HCT116 (cell line): ENCODE results near the gene H3-3A. TPM values are rescaled to one million over a fixed set of nuclear protein-coding genes. Genes with fewer than 3 reads are reported as not detected.

Experiments used
- ATAC-seq: fragments of 200-7000 bp; cut with Tn5 transposase; 2 replicates; pipeline ENCODE4 v1.9.1; 2020; ENCODE audit warnings: mild to moderate bottlenecking, moderate library complexity
- BruUV-seq: library from RNA; stranded (reverse); fragments of 400-500 nt; replicated peaks from 2 replicates; lab custom pipeline; 2021; lab: Mats Ljungman, UMichigan
- CTCF ChIA-PET: fragments of 300-600 bp; sonication (Branson Sonifier 250); formaldehyde crosslinking; loops from one replicate; lab custom pipeline; 2021; ENCODE audit warnings: antibody characterized with exemption; lab: Charles Lee
- POLR2A ChIA-PET: fragments of 300-600, 350-600 bp; sonication (Branson Sonifier 250); formaldehyde crosslinking; loops from one replicate; lab custom pipeline; 2021; ENCODE audit warnings: antibody characterized with exemption; lab: Charles Lee
- RAD21 ChIA-PET, 2 experiments: fragments of 300-600 bp; sonication (Branson Sonifier 250); formaldehyde crosslinking; loops; one replicate each; lab custom pipeline; 2023; ENCODE audit warnings: low total read pairs in 2 of 2; ENCODE audit not compliant: uncharacterized antibody in 2 of 2, unreplicated experiment in 2 of 2, low non-redundant PET in 1 of 2; lab: Charles Lee
- DNase-seq: peaks from one replicate; pipeline ENCODE4 v3.0.0-alpha.2; 2010; ENCODE audit warnings: low read depth, low spot score
- H2AFZ ChIP-seq: fragments of 200-600 bp; shearing (Covaris generic), sonication (generic); 2 replicates; pipeline ENCODE4 v1.6.1; 2017; ENCODE audit warnings: low read depth, mixed run types, mixed read lengths, antibody characterized with exemption, low read length; ENCODE audit not compliant: poor library complexity, severe bottlenecking
- H3K27ac ChIP-seq: 2 replicates; pipeline ENCODE4 v1.5.1; 2012; ENCODE audit warnings: low read depth, low read length
- H3K27me3 ChIP-seq: fragments of 200-600 bp; sonication (generic); 2 replicates; pipeline ENCODE4 v1.6.1; 2016; ENCODE audit warnings: mixed run types, low read length, mixed read lengths; ENCODE audit not compliant: insufficient read depth
- H3K36me3 ChIP-seq, 2 experiments: fragments of 200-500 bp in 1 of 2; fragments of 200-600 bp in 1 of 2; sonication (Bioruptor generic) in 1 of 2; sonication (generic) in 1 of 2; 2 replicates each; pipeline versions ENCODE4 v1.5.1 to v1.6.1; 2014 to 2016; ENCODE audit warnings: low read length in 2 of 2, inconsistent platforms in 1 of 2, mixed read lengths in 1 of 2, mixed run types in 1 of 2; ENCODE audit not compliant: insufficient read depth in 2 of 2, control insufficient read depth in 1 of 2
- H3K4me1 ChIP-seq, 2 experiments: fragments of 200-600 bp in 1 of 2; sonication (generic) in 1 of 2; 2 replicates each; pipeline versions ENCODE4 v1.5.1 to v1.6.1; 2012 to 2017; ENCODE audit warnings: low read length in 2 of 2, inconsistent platforms in 1 of 2, mild to moderate bottlenecking in 1 of 2, mixed read lengths in 1 of 2, mixed run types in 1 of 2, moderate library complexity in 1 of 2; ENCODE audit not compliant: insufficient read depth in 2 of 2, control insufficient read depth in 1 of 2
- H3K4me2 ChIP-seq: fragments of 200-600 bp; sonication (generic); 2 replicates; pipeline ENCODE4 v1.6.1; 2017; ENCODE audit warnings: mixed run types, low read length, mixed read lengths
- H3K4me3 ChIP-seq, 2 experiments: fragments of 200-600 bp in 1 of 2; sonication (generic) in 1 of 2; replicated peaks in 1 of 2; 2 replicates each; pipeline ENCODE4 v1.5.1; 2011 to 2016; ENCODE audit warnings: low read length in 2 of 2, control low read depth in 1 of 2, low read depth in 1 of 2, mild to moderate bottlenecking in 1 of 2, mixed read lengths in 1 of 2, mixed run types in 1 of 2
- H3K79me2 ChIP-seq: fragments of 200-600 bp; sonication (generic); 2 replicates; pipeline ENCODE4 v1.6.1; 2017; ENCODE audit warnings: mild to moderate bottlenecking, mixed run types, low read length, moderate library complexity, mixed read lengths; ENCODE audit not compliant: insufficient read depth
- H3K9ac ChIP-seq: fragments of 200-600 bp; sonication (generic); 2 replicates; pipeline ENCODE4 v1.6.1; 2016; ENCODE audit warnings: low read length, mixed read lengths
- H3K9me2 ChIP-seq: fragments of 200-600 bp; sonication (generic), shearing (Covaris generic); 2 replicates; pipeline ENCODE4 v1.6.1; 2017; ENCODE audit warnings: mixed run types, mild to moderate bottlenecking, moderate library complexity; ENCODE audit not compliant: insufficient read depth
- H3K9me3 ChIP-seq, 2 experiments: fragments of 200-500 bp in 1 of 2; fragments of 200-600 bp in 1 of 2; sonication (Bioruptor generic) in 1 of 2; sonication (generic) in 1 of 2; 2 replicates each; pipeline ENCODE4 v1.6.1; 2014 to 2017; ENCODE audit warnings: low read length in 2 of 2, mixed read lengths in 2 of 2, inconsistent platforms in 1 of 2, low read depth in 1 of 2, mild to moderate bottlenecking in 1 of 2, mixed run types in 1 of 2, moderate library complexity in 1 of 2; ENCODE audit not compliant: control insufficient read depth in 1 of 2, insufficient read depth in 1 of 2
- H4K20me1 ChIP-seq: fragments of 200-600 bp; sonication (generic), shearing (Covaris generic); 2 replicates; pipeline ENCODE4 v1.6.1; 2017; ENCODE audit warnings: mixed run types, mild to moderate bottlenecking, moderate library complexity; ENCODE audit not compliant: insufficient read depth
- ATF3 ChIP-seq: IDR thresholded peaks from 2 replicates; pipeline ENCODE4 v1.6.1; 2012
- CBX3 ChIP-seq: IDR thresholded peaks from 2 replicates; pipeline ENCODE4 v1.6.1; 2012; ENCODE audit warnings: low read depth
- CEBPB ChIP-seq: IDR thresholded peaks from 2 replicates; pipeline ENCODE4 v1.6.1; 2012; ENCODE audit warnings: low read depth
- CTCF ChIP-seq, 3 experiments: fragments of 200-600 bp in 1 of 3; sonication (generic) in 1 of 3; IDR thresholded peaks in 2 of 3; conservative IDR thresholded peaks in 1 of 3; 2 replicates each; pipeline ENCODE4 v1.5.1; 2012 to 2017; ENCODE audit warnings: low read depth in 2 of 3, low read length in 2 of 3, antibody characterized with exemption in 1 of 3, borderline replicate concordance in 1 of 3, control low read depth in 1 of 3, mild to moderate bottlenecking in 1 of 3, mixed read lengths in 1 of 3, mixed run types in 1 of 3, moderate library complexity in 1 of 3; ENCODE audit not compliant: insufficient read depth in 1 of 3
- EZH2 ChIP-seq: fragments of 200-600 bp; sonication (generic); IDR thresholded peaks from 2 replicates; pipeline ENCODE4 v1.6.1; 2017; ENCODE audit warnings: antibody characterized with exemption, mixed run types
- EZH2phosphoT487 ChIP-seq: fragments of 200-600 bp; IDR thresholded peaks from 2 replicates; pipeline ENCODE4 v1.6.1; 2018; ENCODE audit warnings: antibody characterized with exemption, borderline replicate concordance
- FOSL1 ChIP-seq: IDR thresholded peaks from 2 replicates; pipeline ENCODE4 v1.6.1; 2012; ENCODE audit warnings: low read depth
- MAX ChIP-seq: IDR thresholded peaks from 2 replicates; pipeline ENCODE4 v1.6.1; 2012
- POLR2A ChIP-seq: IDR thresholded peaks from 2 replicates; pipeline ENCODE4 v1.7.0; 2011; ENCODE audit warnings: borderline replicate concordance; ENCODE audit not compliant: insufficient read depth, insufficient read length; ENCODE audit errors: extremely low read depth
- POLR2AphosphoS5 ChIP-seq: IDR thresholded peaks from 2 replicates; pipeline ENCODE4 v1.6.1; 2011; ENCODE audit warnings: mild to moderate bottlenecking, low read depth, low read length, moderate library complexity
- RAD21 ChIP-seq: IDR thresholded peaks from 2 replicates; pipeline ENCODE4 v1.6.1; 2012; ENCODE audit warnings: low read depth, mild to moderate bottlenecking
- REST ChIP-seq: IDR thresholded peaks from 2 replicates; pipeline ENCODE4 v1.6.1; 2012; ENCODE audit warnings: low read depth
- SIN3A ChIP-seq: IDR thresholded peaks from 2 replicates; pipeline ENCODE4 v1.6.1; 2012; ENCODE audit warnings: low read depth
- SP1 ChIP-seq: IDR thresholded peaks from 2 replicates; pipeline ENCODE4 v1.6.1; 2012; ENCODE audit warnings: low read depth
- SRF ChIP-seq: IDR thresholded peaks from 2 replicates; pipeline ENCODE4 v1.6.1; 2012; ENCODE audit warnings: low read depth
- YY1 ChIP-seq: IDR thresholded peaks from 2 replicates; pipeline ENCODE4 v1.6.1; 2011; ENCODE audit warnings: low read length, low read depth, moderate library complexity, mild to moderate bottlenecking; ENCODE audit not compliant: insufficient replicate concordance; ENCODE audit errors: extremely low read depth
- ZBTB33 ChIP-seq: IDR thresholded peaks from 2 replicates; pipeline ENCODE4 v1.6.1; 2011; ENCODE audit warnings: mild to moderate bottlenecking, low read length, moderate library complexity; ENCODE audit not compliant: insufficient replicate concordance; ENCODE audit errors: extremely low read depth
- intact Hi-C: fragments of 100-400 bp; cut with micrococcal nuclease; formaldehyde crosslinking; loops from 2 replicates; pipeline ENCODE4 v1.10.0; 2022
- total RNA-seq: library from RNA; stranded (reverse); gene quantifications from one replicate; pipeline ENCODE4 v1.2.1, GENCODE V29; 2021; ENCODE audit not compliant: unreplicated experiment

H3-3A gene
- total RNA-seq, 1 experiment from 2014 or later = 386 TPM

GRCh38 chr1:226095286-226095685, 32.8 kb downstream of the H3-3A start:
- no peak for TF ChIP-seq SIN3A
- no peak for TF ChIP-seq EZH2
- no peak for TF ChIP-seq REST
- TF ChIP-seq EZH2phosphoT487 = no peak
- TF ChIP-seq CTCF (IDR thresholded peaks at IDR 0.05 in 2 of 3, conservative IDR thresholded peaks at IDR 0.05 in 1 of 3; ENCODE audit: borderline replicate concordance in 1 of 3, insufficient read depth in 1 of 3, low read depth in 2 of 3, low read length in 2 of 3) = no peak
- no peak for TF ChIP-seq FOSL1
- no peak for TF ChIP-seq ATF3
- no peak for TF ChIP-seq MAX
- no peak for TF ChIP-seq RAD21
- no peak for TF ChIP-seq POLR2A
- TF ChIP-seq CEBPB = no peak
- TF ChIP-seq SP1 = no peak
- TF ChIP-seq SRF = no peak
- no peak for TF ChIP-seq YY1
- TF ChIP-seq CBX3 = no peak
- no peak for TF ChIP-seq ZBTB33
- no peak for TF ChIP-seq POLR2AphosphoS5
- no peak for DNase-seq
- CTCF ChIA-PET = interaction anchor here (1.9 kb wide), 1 partner anchor 30 kb away, joined by 4 read pairs; no protein-coding TSS in a partner anchor
- Histone ChIP-seq H3K9me2 (no peaks in the 10 kb centered on the region), H3K36me3 (no peaks in the 10 kb centered on the region), H3K79me2 (no peaks in the 10 kb centered on the region), H3K27me3 (no peaks in the 10 kb centered on the region), H3K9me3 (no peaks in the 10 kb centered on the region), H3K4me2 (no peak overlapping the region), H4K20me1 (no peaks in the 10 kb centered on the region), H2AFZ (no peak overlapping the region), H3K4me3 (no peak overlapping the region), H3K9ac (no peak overlapping the region), H3K4me1 (no peaks in the 10 kb centered on the region; a peak in 1 of 4 replicates), H3K27ac (no peak overlapping the region)
- RAD21 ChIA-PET = no interaction called here
- POLR2A ChIA-PET = no interaction called here
- BruUV-seq = no TSS peak
- ATAC-seq = no peak
- intact Hi-C loops = no loop called here
